Central memory CD8-positive, alpha-beta T cell (primary cell): Measurements from ENCODE around the gene INSRR.
A peak's percentile ranks its signal among the peaks of the same experiment; 100 is the strongest.

ENCODE experiments used
- ATAC-seq: fragments of 150-1000 bp; cut with Tn5 transposase; replicated peaks from 2 replicates; pipeline ENCODE4 v1.10.0; 2022; ENCODE audit warnings: mild to moderate bottlenecking, moderate FRiP score, moderate number of reproducible peaks; ENCODE audit not compliant: poor library complexity, severe bottlenecking; ENCODE audit errors: extremely low read depth
- DNase-seq, 2 donors: peaks; one replicate each; pipeline ENCODE4 v3.0.0; 2021; ENCODE audit warnings: low spot score in 2 of 2
- H3K27ac Mint-ChIP-seq: one replicate; pipeline ENCODE4 v1.8.0; 2022; ENCODE audit warnings: low read depth, mild to moderate bottlenecking, moderate library complexity, mixed read lengths
- H3K27me3 Mint-ChIP-seq: one replicate; pipeline ENCODE4 v1.8.0; 2022; ENCODE audit warnings: mixed read lengths
- H3K36me3 Mint-ChIP-seq: one replicate; pipeline ENCODE4 v1.8.0; 2022; ENCODE audit warnings: mild to moderate bottlenecking, moderate library complexity, mixed read lengths; ENCODE audit not compliant: insufficient read depth
- H3K4me1 Mint-ChIP-seq: one replicate; pipeline ENCODE4 v1.8.0; 2022; ENCODE audit warnings: mixed read lengths
- H3K4me3 Mint-ChIP-seq: one replicate; pipeline ENCODE4 v1.8.0; 2022; ENCODE audit warnings: mild to moderate bottlenecking, moderate library complexity, mixed read lengths
- H3K9me3 Mint-ChIP-seq: one replicate; pipeline ENCODE4 v1.8.0; 2022; ENCODE audit warnings: mixed read lengths

INSRR gene

DNA sequence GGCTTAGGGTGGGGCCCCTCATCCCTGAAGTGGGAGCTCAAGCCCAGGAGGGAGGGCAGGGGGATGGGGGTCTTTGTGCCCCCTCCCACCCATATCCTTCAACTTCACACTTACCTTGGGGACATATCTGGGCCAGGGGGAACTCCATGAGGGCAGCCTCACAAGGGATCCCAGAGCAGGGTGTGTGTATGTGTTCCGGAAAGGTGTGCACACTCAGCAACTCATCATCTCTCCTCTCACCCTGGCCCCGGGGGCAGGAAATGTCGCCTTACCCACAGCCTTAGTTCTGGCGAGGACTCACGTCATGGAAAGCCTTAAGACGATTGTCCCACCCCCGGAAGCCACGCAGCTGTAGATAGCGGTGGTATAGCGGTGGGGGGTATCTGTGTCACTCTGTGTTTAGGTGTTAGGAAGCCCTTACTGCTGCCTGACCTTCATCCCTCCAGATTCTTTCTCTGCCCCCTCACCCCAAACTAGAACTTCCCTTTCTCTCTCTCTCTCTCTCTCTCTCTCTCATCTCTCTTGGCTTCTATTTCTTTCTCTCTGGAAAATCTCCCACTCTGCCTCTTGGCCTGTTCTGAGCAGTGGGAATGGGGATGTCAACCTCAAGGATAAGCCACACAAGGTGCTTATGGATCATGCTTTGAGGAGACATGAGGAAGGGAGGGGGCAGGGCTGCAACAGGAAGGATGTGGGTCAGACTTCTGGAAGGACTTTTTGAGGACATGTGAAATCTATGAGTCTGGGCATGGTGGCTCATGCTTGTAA is 42.2 kb downstream of the INSRR start, which contains the start of gene SH2D2A:
SH2D2A (minus strand) TSS at position 288 of the 768 bp plus-strand sequence; CDS start at position 148, 140 bp downstream.
- Mint-ChIP-seq H3K27ac (peak within 1 kb of the TSS; percentile 97), H3K9me3 (no peaks in the 10 kb centered on the region), H3K27me3 (no peaks in the 10 kb centered on the region), H3K4me1 (peaks cover 53% of the 10 kb centered on the region), H3K36me3 (peaks cover 40% of the 10 kb centered on the region), H3K4me3 (peak within 1 kb of the TSS; percentile 82)
- peak; percentile 80 to 97 for DNase-seq
- peak; percentile 91 for ATAC-seq

DNA sequence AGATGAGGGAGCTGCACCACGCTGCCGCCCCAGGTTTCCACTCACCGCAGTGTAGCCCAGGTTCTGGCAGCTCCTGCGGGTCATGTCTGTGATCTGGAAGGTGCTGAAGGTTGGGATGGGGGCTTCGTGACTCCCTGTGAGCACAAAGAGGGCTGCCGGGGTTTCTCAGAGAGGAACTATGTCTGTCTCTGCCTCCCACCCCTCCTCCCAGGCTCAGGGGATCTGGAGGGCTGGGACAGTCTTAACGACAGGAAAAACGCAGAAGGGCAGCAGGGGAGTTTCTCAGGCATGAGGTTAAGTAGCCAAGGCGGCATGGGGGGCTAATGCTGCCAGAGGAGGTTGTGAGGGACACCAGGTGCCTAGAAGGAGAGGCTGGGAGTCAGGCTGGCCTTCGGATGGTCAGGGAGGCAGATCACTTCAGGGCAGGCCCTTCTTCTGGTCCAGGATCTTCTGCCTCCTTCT is 42.9 kb downstream of the INSRR start:
- DNase-seq = no peak
- Mint-ChIP-seq H3K27me3 (no peaks in the 10 kb centered on the region), H3K27ac (peak overlapping the region; percentile 97), H3K36me3 (peaks cover 48% of the 10 kb centered on the region), H3K4me3 (peak overlapping the region; percentile 82), H3K4me1 (peaks cover 61% of the 10 kb centered on the region), H3K9me3 (no peaks in the 10 kb centered on the region)
- no peak for ATAC-seq

DNA sequence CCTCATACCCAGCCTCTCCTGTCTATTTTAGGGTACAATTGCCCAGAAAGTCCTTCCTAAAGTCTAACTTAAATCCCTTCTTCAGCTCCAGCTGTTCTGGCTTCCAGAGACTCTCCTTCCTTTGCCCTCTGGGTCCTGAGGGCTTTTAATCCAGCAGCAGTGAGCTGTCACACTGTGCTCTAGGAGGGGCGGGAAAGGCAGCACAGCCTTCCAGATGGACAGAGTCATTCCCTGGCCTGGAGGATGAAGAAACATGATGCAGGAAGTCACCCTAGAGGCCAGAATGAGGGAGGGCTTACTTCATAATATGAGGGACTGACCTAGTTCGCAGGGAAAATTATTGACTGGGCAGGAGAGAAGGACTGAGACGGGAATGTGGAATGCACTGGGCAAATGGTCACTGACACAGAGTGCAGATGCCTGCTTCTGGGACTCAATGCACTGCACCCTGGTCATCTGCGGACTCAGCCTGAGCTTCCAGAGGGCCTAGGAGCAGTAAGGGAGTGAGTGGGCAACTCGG is 43.5 kb downstream of the INSRR start:
- no peaks in the 10 kb centered on the region for H3K27me3 Mint-ChIP-seq
- peaks cover 63% of the 10 kb centered on the region for H3K4me1 Mint-ChIP-seq
- peak overlapping the region; percentile 97 for H3K27ac Mint-ChIP-seq
- H3K36me3 Mint-ChIP-seq = peaks cover 52% of the 10 kb centered on the region
- no peak for DNase-seq
- peak overlapping the region; percentile 82 for H3K4me3 Mint-ChIP-seq
- no peaks in the 10 kb centered on the region for H3K9me3 Mint-ChIP-seq
- ATAC-seq = no peak

DNA sequence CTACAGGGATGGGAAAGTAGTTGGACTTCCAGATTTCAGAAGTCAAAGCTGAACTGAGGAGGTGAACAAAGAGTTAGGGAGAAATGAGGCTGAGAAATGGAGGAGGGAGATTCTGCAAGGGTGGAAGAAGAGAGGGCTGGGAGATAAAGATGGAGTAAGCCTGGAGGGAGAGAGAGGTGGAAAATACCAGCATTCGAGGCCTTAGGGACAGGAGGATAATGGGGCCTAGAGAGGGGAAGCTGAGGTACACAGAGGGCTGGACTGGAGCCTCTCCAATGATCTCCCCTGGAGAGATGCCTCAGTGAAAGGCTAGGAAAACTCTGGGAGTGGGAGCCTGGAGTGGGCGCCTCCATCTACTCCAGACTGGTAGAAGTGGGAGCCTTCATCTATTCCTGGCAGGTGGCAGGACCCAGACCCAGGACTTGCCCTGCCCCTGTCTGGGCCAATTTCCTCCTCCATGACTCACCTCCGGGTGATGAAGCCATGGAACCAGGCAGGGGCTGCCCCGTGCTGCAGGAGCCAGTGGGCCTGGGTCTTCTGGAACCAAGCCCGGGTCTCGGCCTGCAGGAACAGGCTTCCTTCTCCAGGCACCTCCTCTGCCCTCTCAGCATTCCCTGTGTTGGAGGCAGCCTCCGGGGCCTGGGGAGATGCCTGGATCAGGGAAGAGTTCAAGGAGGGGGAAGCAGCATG is 44.2 kb downstream of the INSRR start:
- peak overlapping the region; percentile 97 for H3K27ac Mint-ChIP-seq
- DNase-seq (no peak), ATAC-seq (no peak)
- H3K9me3 Mint-ChIP-seq = no peaks in the 10 kb centered on the region
- no peaks in the 10 kb centered on the region for H3K27me3 Mint-ChIP-seq
- H3K4me1 Mint-ChIP-seq = peaks cover 64% of the 10 kb centered on the region
- peak overlapping the region; percentile 82 for H3K4me3 Mint-ChIP-seq
- peaks cover 59% of the 10 kb centered on the region for H3K36me3 Mint-ChIP-seq

DNA sequence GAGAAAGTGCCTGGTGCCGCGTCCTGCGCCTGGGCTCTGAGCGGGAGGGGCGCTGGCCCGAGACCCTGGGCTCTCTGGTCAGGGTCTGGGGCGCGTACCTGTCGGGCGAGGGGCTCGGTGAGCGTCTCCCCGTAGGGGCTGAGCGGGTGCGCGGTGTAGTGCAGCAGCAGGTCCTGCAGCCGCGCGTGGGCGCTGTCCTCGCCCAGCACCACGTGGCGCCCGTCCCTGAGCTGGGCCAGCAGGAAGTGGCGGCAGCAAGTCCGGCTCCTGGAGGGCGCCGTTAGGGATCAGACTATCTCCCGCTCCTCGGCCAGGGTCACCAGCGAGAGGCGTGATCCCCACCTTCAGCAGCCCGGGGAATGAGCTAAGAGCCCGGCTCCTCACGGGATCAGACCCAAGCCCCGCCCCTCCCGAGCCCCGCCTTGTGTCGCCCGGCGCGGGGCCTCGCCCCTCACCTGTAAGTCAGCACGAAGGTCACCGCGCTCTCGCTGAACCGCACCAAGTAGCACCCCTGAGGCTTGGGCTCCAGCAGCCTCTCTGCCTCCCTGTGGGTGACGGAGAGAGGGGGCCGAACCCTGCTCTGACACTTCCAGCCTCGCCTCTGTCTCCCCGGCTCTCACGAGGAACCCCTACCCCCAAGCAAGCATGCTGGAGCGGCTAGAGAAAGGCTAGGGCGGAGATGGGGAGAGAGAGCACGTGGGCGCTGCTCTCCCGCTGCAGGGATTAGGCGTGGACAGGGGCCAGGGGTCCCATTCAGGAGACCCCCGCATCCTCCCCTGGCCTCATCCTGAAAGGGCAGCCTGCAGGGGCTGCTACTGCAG is 45.0 kb downstream of the INSRR start:
- DNase-seq (peak; percentile 65 to 74), ATAC-seq (peak; percentile 34)
- Mint-ChIP-seq H3K4me3 (peak overlapping the region; percentile 82), H3K9me3 (no peaks in the 10 kb centered on the region), H3K4me1 (peaks cover 71% of the 10 kb centered on the region), H3K36me3 (peaks cover 62% of the 10 kb centered on the region), H3K27ac (peak overlapping the region; percentile 97), H3K27me3 (no peaks in the 10 kb centered on the region)

DNA sequence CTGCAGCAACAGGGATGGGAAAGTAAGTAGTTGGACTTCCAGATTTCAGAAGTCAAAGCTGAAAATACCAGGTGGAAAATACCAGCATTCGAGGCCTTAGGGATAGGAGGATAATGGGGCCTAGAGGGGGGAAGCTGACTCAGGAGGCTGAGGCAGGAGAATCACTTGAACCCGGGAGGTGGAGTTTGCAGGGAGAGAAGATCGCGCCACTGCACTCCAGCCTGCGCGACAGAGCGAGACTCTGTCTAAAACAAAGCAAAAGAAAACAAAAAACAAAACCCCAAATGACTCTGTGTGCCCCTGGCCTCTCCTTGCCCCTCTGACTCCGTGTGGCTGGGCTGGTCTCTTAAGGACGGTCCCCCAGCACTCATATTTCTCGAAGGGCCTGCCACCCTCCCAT is 45.6 kb downstream of the INSRR start:
- Mint-ChIP-seq H3K4me3 (peak overlapping the region; percentile 82), H3K9me3 (no peaks in the 10 kb centered on the region), H3K27ac (peak overlapping the region; percentile 97), H3K27me3 (no peaks in the 10 kb centered on the region), H3K4me1 (peaks cover 78% of the 10 kb centered on the region), H3K36me3 (peaks cover 68% of the 10 kb centered on the region)
- no peak for DNase-seq
- ATAC-seq = no peak

DNA sequence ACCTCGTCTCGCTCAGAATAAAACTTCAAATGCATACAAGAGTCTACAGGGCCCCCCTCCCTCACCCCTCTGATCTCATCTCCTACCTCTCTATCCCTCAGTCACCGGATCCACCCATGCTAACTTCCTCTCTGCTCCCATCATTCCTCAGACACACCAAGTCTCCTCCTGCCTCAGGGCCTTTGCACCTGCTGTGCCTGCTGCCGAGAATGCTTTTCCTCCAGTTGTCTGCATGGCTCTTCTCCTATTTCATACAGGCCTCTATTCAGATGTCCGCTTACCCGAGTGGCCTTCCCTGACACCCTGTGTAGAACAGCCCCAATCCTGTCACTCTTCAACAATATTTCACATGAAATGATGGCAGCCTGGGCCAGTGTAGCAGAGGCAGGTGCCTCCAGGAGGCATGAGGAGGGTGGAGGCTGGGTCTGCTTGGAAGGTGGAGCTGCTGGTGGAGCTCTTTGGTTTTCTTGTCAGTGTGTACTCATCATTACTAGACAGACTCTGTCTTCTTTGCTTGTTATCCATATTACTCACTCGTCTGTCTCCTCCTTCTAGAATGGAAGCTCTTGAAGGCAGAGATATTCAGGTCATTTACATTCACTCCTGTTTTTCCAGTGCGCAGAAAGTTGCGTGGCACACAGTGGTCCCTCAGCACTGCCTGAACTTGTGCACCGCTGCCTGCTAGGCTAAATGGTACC is 46.5 kb downstream of the INSRR start:
- Mint-ChIP-seq H3K36me3 (peaks cover 71% of the 10 kb centered on the region), H3K4me1 (peaks cover 87% of the 10 kb centered on the region), H3K27ac (peak overlapping the region; percentile 97), H3K27me3 (no peaks in the 10 kb centered on the region), H3K4me3 (peak overlapping the region; percentile 82), H3K9me3 (no peaks in the 10 kb centered on the region)
- no peak for DNase-seq
- ATAC-seq = no peak

DNA sequence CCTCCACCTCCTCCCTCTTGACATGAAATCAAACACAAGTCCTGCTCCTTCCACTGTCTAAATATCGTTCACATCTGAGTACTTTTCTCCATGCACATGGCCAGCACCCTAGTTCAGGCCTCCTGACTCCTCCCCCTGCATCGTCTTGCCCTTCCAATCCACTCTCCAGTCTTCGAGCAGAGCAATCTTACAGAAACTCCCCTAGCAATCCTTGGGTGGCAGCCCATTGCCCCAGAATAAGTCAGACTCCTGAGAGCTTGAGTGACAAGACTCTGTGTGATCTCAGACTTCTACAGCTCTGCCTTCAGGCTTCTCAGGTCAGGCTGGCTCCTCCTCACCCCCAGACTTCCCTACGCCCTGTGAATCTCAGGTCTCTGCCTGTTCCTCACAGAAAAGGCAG is 47.7 kb downstream of the INSRR start:
- H3K36me3 Mint-ChIP-seq = peaks cover 68% of the 10 kb centered on the region
- H3K4me3 Mint-ChIP-seq = peak overlapping the region; percentile 82
- H3K27me3 Mint-ChIP-seq = no peaks in the 10 kb centered on the region
- no peak for DNase-seq
- peaks cover 79% of the 10 kb centered on the region for H3K4me1 Mint-ChIP-seq
- ATAC-seq = no peak
- no peaks in the 10 kb centered on the region for H3K9me3 Mint-ChIP-seq
- H3K27ac Mint-ChIP-seq = peak overlapping the region; percentile 97

DNA sequence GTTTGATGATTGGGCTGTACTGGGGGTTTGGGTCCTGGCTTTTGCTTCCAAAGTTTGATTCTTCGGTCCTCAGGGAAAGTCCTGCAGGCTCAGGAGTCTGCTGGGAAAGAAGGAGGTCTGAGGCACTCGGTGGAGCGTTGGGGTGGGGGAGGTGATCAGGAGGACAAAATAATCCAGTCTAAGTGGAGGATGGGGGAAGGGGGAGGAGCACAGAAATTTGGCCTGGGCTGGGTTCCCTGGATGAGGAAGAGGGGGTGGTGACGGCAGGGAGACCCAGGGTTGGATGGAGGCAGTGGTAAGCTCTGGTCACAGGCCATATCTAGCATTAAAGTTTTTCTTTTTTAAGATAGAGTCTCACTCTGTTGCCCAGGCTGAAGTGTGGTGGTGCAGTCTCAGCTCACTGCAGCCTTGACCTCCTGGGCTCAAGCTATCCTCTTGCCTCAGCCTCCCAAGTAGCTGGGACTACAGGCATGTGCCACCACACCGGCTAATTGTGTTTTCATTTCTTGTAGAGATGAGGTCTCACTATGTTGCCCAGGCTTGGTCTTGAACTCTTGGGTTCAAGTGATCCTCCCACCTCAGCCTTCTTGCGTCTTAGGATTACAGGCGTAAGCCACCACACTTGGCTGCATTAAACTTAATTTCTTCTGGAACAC is 49.1 kb downstream of the INSRR start:
- Mint-ChIP-seq H3K4me3 (no peak overlapping the region), H3K4me1 (peaks cover 67% of the 10 kb centered on the region), H3K27ac (peak overlapping the region; percentile 94), H3K27me3 (no peaks in the 10 kb centered on the region), H3K9me3 (no peaks in the 10 kb centered on the region), H3K36me3 (peaks cover 69% of the 10 kb centered on the region)
- no peak for DNase-seq
- ATAC-seq = no peak

DNA sequence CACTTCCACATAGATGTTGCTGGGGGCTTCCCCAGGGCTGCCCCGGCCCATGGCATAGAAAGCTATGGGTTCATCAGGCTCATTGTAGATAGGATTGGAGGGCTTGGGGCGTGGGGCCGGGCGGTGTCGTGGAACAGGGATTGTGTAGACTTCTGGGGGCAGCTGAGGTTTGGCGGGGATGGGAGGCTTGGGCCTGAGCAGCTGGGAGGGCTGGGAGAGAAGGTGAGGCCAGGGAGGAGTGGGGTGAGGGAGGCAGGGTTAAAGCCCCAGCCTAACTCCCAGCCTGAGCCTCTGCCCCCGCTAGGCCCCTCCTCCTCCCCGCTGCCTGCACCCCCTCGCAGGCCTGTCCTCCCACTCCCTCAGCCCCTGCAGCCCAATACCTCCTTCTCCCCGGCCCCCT is 49.6 kb downstream of the INSRR start:
- Mint-ChIP-seq H3K36me3 (peaks cover 63% of the 10 kb centered on the region), H3K27ac (peak overlapping the region; percentile 94), H3K4me1 (peaks cover 67% of the 10 kb centered on the region), H3K27me3 (no peaks in the 10 kb centered on the region), H3K4me3 (peak overlapping the region; percentile 23), H3K9me3 (no peaks in the 10 kb centered on the region)
- DNase-seq = no peak
- ATAC-seq = no peak

DNA sequence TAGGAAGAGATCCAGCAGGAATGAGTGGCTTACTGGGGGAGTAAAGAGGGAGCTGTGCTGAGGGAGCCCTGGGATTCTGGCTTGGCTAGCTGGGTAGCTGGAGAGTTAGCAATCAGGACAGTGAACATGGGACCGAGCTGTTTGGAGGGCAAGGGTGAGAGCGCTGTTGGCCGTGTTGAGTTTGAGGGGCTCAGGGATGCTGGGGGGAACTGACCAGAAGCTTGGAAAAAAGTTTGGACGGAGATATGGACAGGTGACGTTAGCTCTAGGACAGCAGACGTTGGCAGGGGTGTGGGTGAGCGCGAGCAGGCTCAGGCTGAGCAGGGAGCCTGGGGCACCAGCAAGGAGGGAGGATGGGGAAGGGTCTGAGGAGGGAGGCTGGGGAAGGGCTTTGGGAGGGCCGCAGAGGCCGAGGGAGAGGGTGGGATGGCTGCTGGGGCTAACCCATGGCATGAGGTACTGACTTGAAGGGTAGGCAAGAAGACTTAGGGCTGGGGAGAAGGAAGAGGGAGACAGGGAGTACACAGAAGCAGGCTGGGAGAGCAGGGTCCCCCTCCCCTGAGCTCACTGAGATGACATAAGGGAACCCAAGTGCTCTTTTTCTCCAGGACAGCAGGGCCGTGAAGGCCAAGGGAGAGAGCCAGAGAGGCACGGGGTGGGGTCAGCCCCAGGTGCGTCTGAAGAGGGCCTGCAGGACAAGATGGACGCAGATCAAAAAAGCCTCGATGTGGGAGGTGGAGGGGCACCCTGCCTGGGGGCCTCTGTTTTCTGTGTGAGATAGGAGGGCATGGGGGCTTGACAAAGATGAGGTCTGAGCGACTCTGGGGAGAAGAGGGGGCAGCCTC is 50.5 kb downstream of the INSRR start:
- ATAC-seq = no peak
- no peak for DNase-seq
- no peaks in the 10 kb centered on the region for H3K27me3 Mint-ChIP-seq
- H3K36me3 Mint-ChIP-seq = peaks cover 60% of the 10 kb centered on the region
- H3K4me1 Mint-ChIP-seq = peaks cover 67% of the 10 kb centered on the region
- no peaks in the 10 kb centered on the region for H3K9me3 Mint-ChIP-seq
- H3K27ac Mint-ChIP-seq = peak overlapping the region; percentile 94
- H3K4me3 Mint-ChIP-seq = peak overlapping the region; percentile 41
